ENCODE data around the gene LRTM2.

Gene LRTM2

GRCh38 chr12:1859643-1860042 lies 39.3 kb downstream of the LRTM2 start:
- TF ChIP-seq CTCF (conservative IDR thresholded peaks at IDR 0.05; ENCODE audit: low read depth, low read length), result no peak
- DNase-seq (ENCODE audit: low read depth), result peak; percentile 43
- H3K4me3 ChIP-seq (ENCODE audit: low read depth, low read length), result no peak overlapping the region

- no peak for DNase-seq (ENCODE audit: low read depth)
- no peak overlapping the region for H3K4me3 ChIP-seq (ENCODE audit: low read depth, low read length)
Observed at GRCh38 chr12:1862973-1863372, 42.6 kb downstream of the LRTM2 start.

GRCh38 chr12:1863823-1864222 lies 43.5 kb downstream of the LRTM2 start:
- no peak for TF ChIP-seq CTCF (conservative IDR thresholded peaks at IDR 0.05; ENCODE audit: low read depth, low read length)
- DNase-seq (ENCODE audit: low read depth), result no peak
- H3K4me3 ChIP-seq (ENCODE audit: low read depth, low read length), result no peak overlapping the region

More at GRCh38 chr12:1862973-1863372, 42.6 kb downstream of the LRTM2 start:
- no peak for TF ChIP-seq CTCF (conservative IDR thresholded peaks at IDR 0.05; ENCODE audit: low read depth, low read length)

DNA sequence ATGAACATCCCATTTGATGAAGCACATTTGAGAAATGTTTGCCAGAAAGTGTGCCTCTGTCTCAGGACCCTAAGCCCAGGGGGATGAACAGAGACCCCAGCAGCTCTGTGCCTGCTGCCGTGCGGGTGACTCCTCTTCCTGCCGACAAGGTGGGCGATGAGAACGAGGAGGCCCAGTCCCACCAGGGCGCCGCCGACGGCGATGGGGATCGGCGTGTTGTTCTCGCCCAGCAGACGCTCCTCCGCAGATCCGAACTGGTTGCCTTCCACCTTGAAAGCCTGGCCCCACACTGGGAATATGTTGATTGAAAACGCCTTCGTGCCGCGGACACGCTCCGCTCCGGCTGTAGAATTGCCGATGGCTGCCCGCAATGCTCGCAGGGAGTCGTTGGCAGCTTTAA lies 44.1 kb downstream of the LRTM2 start:
- no peak for DNase-seq (ENCODE audit: low read depth)
- TF ChIP-seq CTCF (conservative IDR thresholded peaks at IDR 0.05; ENCODE audit: low read depth, low read length), result no peak

DNA sequence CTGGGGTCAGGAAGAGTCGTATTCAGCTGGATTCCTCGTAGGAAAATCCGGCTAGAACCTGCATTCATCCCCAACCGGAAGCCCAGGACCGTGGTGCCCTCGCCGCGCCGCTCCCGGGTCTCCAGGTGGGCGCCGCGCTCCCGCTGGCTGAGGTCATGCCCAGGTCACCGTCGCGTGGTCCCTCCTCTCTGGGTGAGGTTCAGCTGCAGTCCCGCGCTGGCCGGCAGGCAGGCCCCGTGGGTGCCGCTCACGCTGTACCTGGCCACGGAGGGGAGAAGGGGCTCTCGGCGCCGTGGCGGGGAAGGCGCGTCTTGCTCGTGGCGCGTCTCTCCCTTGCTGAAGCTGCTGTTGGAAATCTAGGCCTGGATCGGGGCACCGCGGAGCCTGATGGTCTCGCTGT lies 44.5 kb downstream of the LRTM2 start:
- no peak for DNase-seq (ENCODE audit: low read depth)
- TF ChIP-seq CTCF (conservative IDR thresholded peaks at IDR 0.05; ENCODE audit: low read depth, low read length), result no peak
- H3K4me3 ChIP-seq (ENCODE audit: low read depth, low read length), result no peak overlapping the region

More for the DNA sequence above, 44.1 kb downstream of the LRTM2 start:
- H3K4me3 ChIP-seq (ENCODE audit: low read depth, low read length), result no peak overlapping the region

GRCh38 chr12:1865284-1865866 lies 45.0 kb downstream of the LRTM2 start:
- DNase-seq (ENCODE audit: low read depth), result no peak
- H3K4me3 ChIP-seq (ENCODE audit: low read depth, low read length), result no peak overlapping the region
- TF ChIP-seq CTCF (conservative IDR thresholded peaks at IDR 0.05; ENCODE audit: low read depth, low read length), result no peak

DNA sequence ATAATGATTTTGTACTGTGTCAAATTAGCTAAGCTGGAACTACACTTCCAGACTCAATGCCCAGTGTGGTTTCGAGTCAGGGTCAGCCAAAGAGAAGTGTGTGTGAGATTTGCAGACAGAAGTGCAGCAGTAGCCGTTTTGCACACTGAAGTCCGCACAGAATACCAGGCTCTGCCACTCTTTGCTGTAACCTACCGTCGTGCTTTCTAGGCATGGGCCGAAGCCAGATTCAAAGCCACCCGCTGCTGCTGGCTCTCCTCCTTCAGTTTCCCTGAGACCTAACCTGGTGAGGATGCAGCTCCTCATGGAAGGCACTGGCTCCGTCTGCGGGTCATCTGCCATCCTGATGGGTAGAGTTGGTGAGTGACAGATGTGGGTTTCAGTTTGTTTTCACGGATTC lies 48.8 kb downstream of the LRTM2 start:
- H3K4me3 ChIP-seq (ENCODE audit: low read depth, low read length), result no peak overlapping the region
- no peak for DNase-seq (ENCODE audit: low read depth)
- TF ChIP-seq CTCF (conservative IDR thresholded peaks at IDR 0.05; ENCODE audit: low read depth, low read length), result no peak
